Activated T-helper 1 cell treated with anti-CD3 and anti-CD28 coated beads, Interleukin-2, amount 50 U/mL, for 16 hours (primary cell): ENCODE data around the gene DNMBP.
"Not testable (repeated sequence)": the region's sequence is repeated elsewhere in the genome, so short reads cannot be mapped to it uniquely, and the experiment has no call there.

Experiments
- DNase-seq, 2 donors: peaks; one replicate each; pipeline ENCODE4 v3.0.0-alpha.2; 2020; ENCODE audit warnings: low read depth in 1 of 2, low spot score in 1 of 2

The DNMBP gene

DNA sequence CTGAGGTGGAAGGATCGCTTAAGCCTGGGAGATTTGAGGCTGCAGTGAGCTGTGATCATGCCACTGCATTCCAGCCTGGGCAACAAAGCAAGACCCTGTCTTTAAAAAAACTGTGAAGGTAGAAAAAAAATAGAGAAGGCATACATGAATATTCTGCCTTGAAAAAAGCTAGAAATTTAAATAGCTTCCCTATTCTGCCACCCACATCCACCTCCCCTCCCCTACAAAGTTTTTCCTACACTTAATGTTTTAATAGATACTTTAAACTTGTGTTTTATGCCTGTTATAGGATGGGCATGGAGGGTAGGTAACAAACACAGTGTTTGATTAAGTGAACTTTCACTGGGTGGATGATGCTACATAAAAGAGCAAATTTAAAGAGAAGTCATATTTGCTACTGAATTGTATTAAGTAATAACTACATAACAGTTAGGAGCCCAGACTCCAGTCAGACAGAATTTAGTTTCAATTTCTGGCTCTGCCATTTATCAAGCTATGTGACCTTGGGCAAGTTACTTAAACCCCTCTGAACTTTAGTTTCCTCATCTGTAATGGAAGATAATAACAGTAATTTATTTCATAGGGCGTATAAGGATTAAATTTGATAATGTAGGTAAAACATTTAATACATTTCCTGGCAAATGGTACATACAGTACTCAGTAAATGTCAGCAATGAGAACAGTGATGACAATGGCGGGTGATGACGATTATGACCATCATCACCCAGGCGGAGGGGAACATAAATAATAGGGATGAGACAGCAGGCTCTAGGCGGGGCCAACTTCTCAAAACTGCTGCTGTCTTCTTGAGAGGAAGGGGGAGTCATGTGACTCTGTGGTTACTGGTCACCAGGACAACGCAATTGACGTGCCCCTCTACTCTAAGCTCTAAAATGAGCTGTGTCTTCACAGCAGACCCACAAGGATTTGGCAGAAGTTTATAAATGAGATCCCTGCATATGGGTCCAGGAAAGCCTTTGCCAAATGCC lies 15.8 kb downstream of the DNMBP start:
- no peak for DNase-seq

GRCh38 chr10:99985637-99986036 lies 24.1 kb downstream of the DNMBP start:
- not testable (repeated sequence) for DNase-seq

DNA sequence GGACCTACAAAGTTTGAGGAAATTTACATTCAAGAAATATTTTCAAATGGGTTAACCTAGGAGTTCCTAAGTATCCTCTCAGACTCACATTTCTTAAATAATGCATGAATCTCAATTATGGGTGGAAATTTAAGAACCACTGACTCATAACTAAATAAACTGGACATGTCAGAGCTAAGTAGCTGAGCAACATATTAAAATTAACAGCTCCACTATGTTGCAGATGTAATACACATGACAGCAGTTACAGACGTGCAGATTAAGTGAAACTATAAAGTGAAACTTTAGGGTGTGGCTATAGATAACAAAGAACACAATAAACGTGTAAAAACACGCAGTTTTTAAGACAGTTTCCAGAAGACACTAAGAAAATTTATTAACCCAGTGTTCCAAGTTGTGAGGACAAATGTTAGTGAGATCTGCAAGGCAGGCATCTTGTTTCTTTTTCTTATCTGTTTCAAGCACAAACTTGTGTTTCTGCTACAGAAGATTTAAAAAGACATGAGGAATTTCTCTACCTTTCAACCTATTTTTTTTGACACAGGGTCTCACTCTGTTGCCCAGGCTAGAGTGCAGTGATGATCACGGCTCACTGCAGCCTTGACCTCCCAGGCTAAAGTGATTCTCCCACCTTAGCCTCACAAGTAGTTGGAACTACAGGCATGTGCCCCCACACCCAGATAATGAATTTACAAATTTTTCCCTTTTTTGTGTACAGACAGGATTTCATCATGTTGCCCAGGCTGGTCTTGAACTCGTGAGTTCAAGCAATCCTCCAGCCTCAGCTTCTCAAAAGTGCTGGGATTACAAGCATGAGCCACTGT lies 25.3 kb downstream of the DNMBP start:
- DNase-seq = no peak

- no peak for DNase-seq
Observed at GRCh38 chr10:99983280-99983988, 26.3 kb downstream of the DNMBP start.

GRCh38 chr10:99982728-99983127 lies 27.0 kb downstream of the DNMBP start:
- DNase-seq = no peak

GRCh38 chr10:99981581-99982199 lies 28.1 kb downstream of the DNMBP start:
- DNase-seq = no peak

GRCh38 chr10:99979066-99979685 lies 30.6 kb downstream of the DNMBP start:
- no peak for DNase-seq

DNA sequence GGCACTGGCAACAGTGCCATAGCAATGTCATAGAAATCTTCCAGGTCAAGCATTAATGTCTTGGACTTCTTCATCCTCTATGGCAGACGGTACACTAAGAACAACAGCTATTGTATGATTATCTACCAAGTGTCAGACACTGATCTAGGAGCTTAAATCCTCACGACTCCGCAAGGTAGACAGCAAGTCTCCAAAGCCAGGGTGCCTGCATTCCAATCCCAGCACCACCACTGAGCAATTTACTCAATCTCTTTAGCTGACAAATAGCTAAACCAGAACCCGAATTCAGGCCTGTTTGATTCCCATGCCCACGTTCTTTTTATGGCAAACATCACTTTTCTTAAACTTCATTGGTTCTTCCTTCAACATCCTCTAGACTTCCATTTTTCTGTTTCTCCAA lies 31.8 kb downstream of the DNMBP start:
- no peak for DNase-seq

DNA sequence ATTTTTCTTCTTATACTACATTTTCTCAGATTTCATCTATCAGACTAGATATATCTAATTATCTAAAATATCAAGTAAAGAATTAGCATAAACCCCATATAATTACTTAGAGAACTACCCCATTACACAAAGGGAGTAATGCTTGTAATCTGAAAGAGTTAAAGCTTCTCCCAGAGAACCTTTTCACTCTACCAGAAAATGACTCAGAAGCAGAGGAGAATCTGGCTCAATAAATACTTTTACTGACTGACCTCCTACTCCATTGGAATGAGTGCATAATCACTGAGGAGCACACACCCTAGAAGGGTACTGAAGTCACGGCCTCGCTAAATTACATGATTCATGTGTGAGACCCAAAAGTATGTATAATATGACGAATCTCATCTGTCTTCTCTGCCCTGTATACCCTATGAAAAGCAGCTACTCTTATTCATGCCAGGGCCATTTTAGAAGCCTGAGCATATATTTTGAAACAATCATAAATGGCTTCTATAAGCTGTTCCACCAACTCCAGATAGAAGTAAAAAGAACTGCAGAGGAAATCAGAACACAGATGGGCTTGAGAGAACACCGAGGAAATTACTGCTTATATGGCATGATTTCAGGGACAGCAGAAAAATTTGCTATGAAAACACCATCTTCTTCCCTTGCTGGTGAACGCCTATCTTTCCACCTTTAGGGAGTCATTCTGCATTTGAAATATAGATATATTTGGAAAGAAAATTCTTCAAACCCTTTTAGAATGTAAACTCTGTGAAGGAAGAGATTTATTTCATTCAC lies 32.7 kb downstream of the DNMBP start:
- DNase-seq = no peak

- DNase-seq = no peak
Observed at GRCh38 chr10:99975942-99976809, 33.6 kb downstream of the DNMBP start.

DNA sequence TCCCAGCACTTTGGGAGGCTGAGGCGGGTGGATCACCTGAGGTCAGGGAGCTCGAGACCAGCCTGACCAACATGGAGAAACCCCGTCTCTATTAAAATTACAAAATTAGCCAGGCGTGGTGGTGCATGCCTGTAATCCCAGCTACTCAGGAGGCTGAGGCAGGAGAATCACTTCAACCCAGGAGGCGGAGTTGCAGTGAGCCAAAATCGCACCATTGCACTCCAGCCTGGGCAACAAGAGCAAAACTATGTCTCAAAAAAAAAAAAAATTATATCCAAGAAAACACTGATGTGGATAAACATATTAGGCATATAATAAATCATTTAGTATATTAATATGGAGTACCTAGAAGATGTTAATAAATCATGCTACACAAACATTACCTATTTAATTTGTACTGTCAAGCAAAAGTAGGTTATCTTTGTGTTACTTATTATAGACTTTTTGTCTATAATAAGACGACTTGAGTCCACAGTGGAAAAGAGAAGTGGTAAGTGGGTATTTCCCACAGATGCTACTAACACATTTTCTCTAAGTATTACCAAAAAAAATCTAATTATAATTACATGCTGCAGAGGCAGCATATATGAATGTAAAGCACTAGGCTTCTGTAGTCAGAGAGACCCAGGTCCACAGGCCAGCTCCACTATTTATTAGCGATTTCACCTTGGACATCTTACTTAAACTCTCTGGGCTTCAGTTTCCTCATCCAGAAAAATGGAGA lies 34.5 kb downstream of the DNMBP start:
- no peak for DNase-seq

- no peak for DNase-seq
Observed at GRCh38 chr10:99973190-99973589, 36.6 kb downstream of the DNMBP start.

GRCh38 chr10:99967961-99968360 lies 41.8 kb downstream of the DNMBP start:
- no peak for DNase-seq

- no peak for DNase-seq
Observed at GRCh38 chr10:99966306-99966705, 43.4 kb downstream of the DNMBP start.

DNA sequence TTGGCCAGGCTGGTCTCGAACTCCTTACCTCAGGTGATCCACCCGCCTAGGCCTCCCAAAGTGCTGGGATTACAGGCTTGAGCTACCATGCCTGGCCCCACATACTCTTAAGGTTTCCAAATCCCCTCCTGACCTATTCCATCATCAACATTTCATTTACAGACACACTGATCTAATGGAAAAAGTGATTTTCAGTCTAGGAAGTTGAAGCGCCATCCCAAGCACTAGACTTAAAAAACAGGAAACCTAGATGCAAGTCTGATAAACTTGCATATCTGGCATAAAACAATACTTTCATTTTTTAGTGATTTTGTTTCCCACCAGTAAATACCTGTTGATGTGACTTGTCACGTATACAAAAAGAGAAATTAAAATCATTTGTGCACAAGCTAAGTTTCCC lies 44.0 kb downstream of the DNMBP start:
- DNase-seq = no peak

DNA sequence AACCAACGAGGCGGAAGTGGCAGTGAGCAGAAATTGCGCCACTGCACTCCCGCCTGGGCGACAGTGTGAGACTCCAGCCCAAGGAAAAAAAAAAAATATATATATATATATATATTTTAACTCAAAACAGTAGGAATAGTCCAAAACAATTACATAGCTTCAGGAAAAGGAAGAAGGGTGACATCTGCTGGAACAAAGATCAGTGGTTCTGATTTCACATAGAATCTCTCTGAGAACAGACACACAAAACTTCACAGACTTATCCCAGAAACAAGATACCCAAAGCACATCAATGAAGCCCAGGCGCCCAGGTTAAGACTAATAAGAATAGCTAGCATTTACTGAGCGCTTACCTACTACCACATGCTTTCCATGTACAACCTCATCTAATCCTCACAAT lies 45.0 kb downstream of the DNMBP start:
- DNase-seq = no peak

DNA sequence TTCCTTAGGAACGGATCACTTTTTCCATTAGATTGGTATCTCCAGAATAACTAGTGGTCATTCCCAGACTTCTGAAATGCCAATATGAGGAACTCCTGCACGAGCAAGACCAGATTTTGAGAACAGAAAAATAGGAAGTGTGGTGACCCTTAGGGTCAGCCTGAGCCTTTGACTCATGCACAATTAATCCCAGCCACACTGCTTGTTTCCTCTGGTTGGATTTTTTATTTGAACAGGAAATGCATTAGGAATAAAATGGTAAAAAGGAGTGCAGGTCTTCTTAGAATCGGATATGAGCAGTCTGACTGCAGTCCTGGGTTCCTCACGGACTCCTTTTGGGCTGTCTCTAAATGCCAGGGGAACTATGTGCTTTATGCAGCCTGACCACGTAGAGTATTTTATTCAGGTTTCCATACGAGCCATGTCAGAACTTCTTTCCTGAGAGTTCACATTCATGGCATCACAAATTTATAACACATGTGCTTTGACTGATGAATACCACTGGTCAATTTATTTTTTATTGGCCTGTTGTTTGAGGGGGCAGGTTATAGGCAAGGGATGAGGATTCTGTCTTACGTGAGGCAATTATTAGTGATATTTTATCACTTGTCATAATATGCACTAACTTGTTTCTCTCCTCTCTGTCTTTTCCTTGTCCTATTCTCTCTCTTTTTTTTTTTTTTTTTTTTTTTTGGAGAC lies 46.1 kb downstream of the DNMBP start:
- DNase-seq = not testable (repeated sequence)

DNA sequence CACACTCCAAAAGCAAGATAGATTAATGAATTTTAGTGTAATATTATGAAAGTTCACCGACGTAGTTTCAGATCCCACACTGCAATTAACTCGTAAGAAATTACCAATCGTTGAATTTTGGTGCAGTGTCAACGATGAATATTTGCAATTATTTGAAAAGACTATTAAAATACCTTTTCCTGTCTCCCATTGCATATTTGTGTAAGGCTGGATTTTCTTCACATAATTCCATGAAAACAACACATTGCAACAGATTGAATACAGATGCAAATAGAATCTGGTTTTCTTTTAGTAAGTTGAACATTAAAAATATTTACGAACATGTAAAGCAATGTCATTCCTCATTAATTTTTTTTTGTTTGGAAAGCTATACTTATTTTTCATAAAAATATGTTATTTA lies 50.9 kb downstream of the DNMBP start:
- no peak for DNase-seq
